ENCODE measurements around the gene SF3A1. TPM values are rescaled to one million over a fixed set of nuclear protein-coding genes. Genes with fewer than 3 reads are reported as not detected.

SF3A1 gene
- total and polyA plus RNA-seq, 2 of the 13 experiments (the other 11 are each of a cell fraction or from before 2014, with no cell fraction given) = 10.0 to 22.0 TPM

DNA sequence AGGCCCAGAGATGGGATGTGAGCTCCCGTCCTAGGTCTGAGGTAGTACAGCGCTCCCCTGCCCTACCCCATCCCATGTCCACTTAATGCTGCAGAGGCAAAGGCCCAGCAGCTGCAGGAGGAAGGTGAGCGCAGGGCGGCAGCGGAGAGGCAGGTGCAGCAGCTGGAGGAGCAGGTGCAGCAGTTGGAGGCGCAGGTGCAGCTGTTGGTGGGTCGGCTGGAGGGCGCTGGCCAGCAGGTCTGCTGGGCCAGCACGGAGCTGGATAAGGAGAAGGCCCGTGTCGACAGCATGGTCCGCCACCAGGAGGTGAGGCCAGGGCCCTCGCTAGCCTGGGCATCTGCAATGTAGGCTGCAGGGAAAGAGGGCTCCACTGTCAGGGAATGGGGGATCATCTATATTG lies 15.3 kb upstream of the SF3A1 start:
- Histone ChIP-seq H4K20me1 (ENCODE audit: insufficient read depth, low read length) (no peaks in the 10 kb centered on the region), H3K27me3 (ENCODE audit: control insufficient read depth in 1 of 2, insufficient read depth in 2 of 2, low read length in 2 of 2) (no peaks in the 10 kb centered on the region), H3K79me2 (ENCODE audit: insufficient read depth, low read length) (no peaks in the 10 kb centered on the region), H3K4me1 (ENCODE audit: insufficient read depth, low read length) (no peaks in the 10 kb centered on the region), H3K36me3 (replicated peaks in 1 of 2; ENCODE audit: control insufficient read depth in 1 of 2, insufficient read depth in 2 of 2, low read length in 2 of 2) (no peaks in the 10 kb centered on the region), H3K9ac (ENCODE audit: insufficient read depth, low read depth, low read length) (no peak overlapping the region), H3K9me3 (ENCODE audit: low read length) (no peaks in the 10 kb centered on the region), H3K4me3 (replicated peaks in 1 of 3; ENCODE audit: insufficient read depth in 1 of 3, low read depth in 2 of 3, low read length in 3 of 3) (no peak overlapping the region), H3K4me2 (ENCODE audit: low read depth, low read length) (no peak overlapping the region), H2AFZ (ENCODE audit: low read length) (no peak overlapping the region), H3K27ac (ENCODE audit: extremely low read length, insufficient read depth, low read length) (no peak overlapping the region)
- no peak for DNase-seq (ENCODE audit: low spot score)
- ATAC-seq = peak; percentile 15
- TF ChIP-seq ZNF772 (CRISPR knock-in tag; IDR thresholded peaks at IDR 0.05) (no peak), NFIC (IDR thresholded peaks at IDR 0.05; ENCODE audit: low read length) (no peak), ADNP (CRISPR knock-in tag; IDR thresholded peaks at IDR 0.05) (no peak)
- TF ChIP-seq, protein P1, sequence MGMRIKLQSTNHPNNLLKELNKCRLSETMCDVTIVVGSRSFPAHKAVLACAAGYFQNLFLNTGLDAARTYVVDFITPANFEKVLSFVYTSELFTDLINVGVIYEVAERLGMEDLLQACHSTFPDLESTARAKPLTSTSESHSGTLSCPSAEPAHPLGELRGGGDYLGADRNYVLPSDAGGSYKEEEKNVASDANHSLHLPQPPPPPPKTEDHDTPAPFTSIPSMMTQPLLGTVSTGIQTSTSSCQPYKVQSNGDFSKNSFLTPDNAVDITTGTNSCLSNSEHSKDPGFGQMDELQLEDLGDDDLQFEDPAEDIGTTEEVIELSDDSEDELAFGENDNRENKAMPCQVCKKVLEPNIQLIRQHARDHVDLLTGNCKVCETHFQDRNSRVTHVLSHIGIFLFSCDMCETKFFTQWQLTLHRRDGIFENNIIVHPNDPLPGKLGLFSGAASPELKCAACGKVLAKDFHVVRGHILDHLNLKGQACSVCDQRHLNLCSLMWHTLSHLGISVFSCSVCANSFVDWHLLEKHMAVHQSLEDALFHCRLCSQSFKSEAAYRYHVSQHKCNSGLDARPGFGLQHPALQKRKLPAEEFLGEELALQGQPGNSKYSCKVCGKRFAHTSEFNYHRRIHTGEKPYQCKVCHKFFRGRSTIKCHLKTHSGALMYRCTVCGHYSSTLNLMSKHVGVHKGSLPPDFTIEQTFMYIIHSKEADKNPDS (CRISPR knock-in tag; IDR thresholded peaks at IDR 0.05) = no peak
- TF ChIP-seq, protein P2, sequence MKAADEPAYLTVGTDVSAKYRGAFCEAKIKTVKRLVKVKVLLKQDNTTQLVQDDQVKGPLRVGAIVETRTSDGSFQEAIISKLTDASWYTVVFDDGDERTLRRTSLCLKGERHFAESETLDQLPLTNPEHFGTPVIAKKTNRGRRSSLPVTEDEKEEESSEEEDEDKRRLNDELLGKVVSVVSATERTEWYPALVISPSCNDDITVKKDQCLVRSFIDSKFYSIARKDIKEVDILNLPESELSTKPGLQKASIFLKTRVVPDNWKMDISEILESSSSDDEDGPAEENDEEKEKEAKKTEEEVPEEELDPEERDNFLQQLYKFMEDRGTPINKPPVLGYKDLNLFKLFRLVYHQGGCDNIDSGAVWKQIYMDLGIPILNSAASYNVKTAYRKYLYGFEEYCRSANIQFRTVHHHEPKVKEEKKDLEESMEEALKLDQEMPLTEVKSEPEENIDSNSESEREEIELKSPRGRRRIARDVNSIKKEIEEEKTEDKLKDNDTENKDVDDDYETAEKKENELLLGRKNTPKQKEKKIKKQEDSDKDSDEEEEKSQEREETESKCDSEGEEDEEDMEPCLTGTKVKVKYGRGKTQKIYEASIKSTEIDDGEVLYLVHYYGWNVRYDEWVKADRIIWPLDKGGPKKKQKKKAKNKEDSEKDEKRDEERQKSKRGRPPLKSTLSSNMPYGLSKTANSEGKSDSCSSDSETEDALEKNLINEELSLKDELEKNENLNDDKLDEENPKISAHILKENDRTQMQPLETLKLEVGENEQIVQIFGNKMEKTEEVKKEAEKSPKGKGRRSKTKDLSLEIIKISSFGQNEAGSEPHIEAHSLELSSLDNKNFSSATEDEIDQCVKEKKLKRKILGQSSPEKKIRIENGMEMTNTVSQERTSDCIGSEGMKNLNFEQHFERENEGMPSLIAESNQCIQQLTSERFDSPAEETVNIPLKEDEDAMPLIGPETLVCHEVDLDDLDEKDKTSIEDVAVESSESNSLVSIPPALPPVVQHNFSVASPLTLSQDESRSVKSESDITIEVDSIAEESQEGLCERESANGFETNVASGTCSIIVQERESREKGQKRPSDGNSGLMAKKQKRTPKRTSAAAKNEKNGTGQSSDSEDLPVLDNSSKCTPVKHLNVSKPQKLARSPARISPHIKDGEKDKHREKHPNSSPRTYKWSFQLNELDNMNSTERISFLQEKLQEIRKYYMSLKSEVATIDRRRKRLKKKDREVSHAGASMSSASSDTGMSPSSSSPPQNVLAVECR (CRISPR knock-in tag; IDR thresholded peaks at IDR 0.05; ENCODE audit: borderline replicate concordance) = no peak
- TF ChIP-seq, protein P3, sequence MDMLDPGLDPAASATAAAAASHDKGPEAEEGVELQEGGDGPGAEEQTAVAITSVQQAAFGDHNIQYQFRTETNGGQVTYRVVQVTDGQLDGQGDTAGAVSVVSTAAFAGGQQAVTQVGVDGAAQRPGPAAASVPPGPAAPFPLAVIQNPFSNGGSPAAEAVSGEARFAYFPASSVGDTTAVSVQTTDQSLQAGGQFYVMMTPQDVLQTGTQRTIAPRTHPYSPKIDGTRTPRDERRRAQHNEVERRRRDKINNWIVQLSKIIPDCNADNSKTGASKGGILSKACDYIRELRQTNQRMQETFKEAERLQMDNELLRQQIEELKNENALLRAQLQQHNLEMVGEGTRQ (IDR thresholded peaks at IDR 0.05; ENCODE audit: low read depth, low read length) = no peak
- TF ChIP-seq, protein P3 (CRISPR knock-in tag; IDR thresholded peaks at IDR 0.05; ENCODE audit: borderline replicate concordance) = no peak
- no TSS peak for BruUV-seq (replicated peaks)
- in situ Hi-C loops (cut with HindIII; ENCODE audit: extremely low pct_ligation_motif_present, low pct_unique_long_range_greater_than_20kb) = no loop called here
- FAIRE-seq = no peak
- WGBS (ENCODE audit: low lambda C conversion rate) = 95% methylated on average over 5 of the region's 13 CpGs
- intact Hi-C loops (cut with micrococcal nuclease; ENCODE audit: unreplicated experiment) = no loop called here
- ChIA-PET POLR2A (interaction anchor here (1.5 kb wide), 1 partner anchor 15 kb away, joined by 4 read pairs; the partner anchor contains the start of genes CCDC157 and SF3A1), CTCF (ENCODE audit: low intra/inter-chr PET ratio, low total read pairs) (no interaction called here)
